GM18520 (cell line): ENCODE results near the gene UBN2.

Experiments
- ATAC-seq: cut with Tn5 transposase; IDR thresholded peaks from one replicate; pipeline ENCODE4 v1.9.1; 2021; ENCODE audit not compliant: unreplicated experiment

UBN2 gene

DNA sequence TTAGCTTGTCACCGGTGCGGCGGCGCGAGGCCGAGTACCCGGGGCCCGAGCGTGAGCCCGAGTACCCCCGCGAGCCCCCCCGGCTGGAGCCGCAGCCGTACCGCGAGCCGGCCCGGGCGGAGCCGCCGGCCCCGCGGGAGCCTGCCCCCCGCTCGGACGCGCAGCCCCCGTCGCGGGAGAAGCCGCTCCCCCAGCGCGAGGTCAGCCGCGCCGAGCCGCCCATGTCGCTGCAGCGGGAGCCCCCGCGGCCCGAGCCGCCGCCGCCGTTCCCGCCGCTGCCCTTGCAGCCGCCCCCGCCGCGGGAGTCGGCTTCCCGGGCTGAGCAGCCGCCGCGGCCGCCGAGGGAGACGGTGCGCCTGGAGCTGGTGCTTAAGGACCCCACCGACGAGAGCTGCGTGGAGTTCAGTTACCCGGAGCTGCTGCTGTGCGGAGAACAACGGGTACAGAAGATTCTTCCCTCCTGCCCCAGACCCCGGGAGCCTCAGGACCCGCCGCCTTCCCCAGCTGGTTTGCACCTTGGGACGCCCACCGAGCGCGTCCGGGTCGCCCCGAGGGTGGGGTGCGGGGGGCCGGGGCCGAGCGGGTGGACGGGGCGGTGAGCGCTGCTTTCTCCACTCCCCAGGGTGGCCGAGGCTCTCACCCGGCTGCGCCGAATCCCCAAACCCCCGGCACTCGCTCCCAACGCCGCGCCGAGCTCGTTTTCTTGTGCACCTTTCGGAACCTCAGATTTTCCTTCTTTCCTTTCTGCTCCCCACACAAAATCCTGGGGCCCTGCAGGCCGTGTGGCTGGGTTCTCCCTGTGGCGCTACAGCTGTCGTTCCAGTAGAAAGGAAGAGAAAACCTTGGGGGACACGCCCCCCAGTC, 708 bp downstream of the UBN2 start:
- peak; percentile 22 for ATAC-seq

GRCh38 chr7:139232377-139232717, 1.3 kb downstream of the UBN2 start:
- no peak for ATAC-seq

DNA sequence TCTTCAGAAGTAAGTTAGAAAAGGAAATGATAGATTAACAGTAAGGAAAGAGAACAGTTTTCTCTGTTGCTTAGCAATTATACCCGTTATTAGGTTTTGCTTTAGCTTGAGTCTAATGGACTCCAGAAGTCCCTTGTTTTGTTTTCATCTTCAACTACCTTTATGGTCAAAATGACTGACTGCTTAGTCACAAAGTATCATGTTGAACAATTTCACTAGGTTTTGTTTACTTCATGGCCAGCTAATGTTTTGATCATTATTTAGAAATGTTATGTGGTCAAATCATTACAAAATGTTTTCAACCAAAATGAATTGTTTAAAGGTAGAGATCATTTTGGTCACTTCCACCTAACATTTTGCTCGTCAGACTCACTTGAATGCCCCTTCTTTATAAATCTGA, 1.9 kb downstream of the UBN2 start:
- no peak for ATAC-seq

DNA sequence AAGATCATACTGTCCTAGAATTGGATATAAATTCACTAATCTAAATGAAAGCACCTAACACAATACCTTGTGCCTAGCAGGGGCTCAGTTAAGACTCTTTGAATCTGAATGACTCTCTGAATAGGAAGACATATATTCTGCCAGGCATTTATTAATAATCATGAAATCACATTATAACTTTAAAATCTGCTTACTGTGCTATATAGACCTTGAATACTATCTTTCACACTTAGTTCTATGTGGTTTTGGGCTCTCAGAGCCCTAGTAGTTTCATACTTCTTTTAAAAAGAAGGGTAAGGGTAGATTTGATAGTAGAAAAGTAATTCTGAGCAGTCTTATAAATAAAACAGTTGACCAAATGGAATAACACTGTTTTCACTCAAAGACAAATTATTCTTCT, 10.2 kb downstream of the UBN2 start:
- no peak for ATAC-seq

- no peak for ATAC-seq
Observed at GRCh38 chr7:139242741-139243281, 11.8 kb downstream of the UBN2 start.

DNA sequence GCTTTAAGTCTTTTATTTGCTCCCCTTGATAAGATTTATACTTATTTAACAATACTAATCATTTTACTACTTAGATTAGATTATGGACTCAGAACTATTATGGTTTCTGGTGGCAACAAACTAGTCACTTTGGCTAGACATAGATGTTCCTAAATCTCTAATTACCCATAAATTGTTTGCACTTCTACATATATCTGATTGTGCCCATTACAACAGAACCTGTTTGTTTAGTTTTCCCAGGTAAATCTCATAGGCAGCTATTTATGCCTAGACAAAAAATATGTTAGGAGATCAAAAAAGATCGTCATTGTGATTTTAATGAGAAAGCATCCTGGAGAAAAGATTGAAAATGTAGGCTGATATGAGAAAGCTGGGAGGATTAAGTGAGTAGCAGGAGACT, 14.4 kb downstream of the UBN2 start:
- ATAC-seq = no peak

- no peak for ATAC-seq
Observed at GRCh38 chr7:139246494-139246893, 15.5 kb downstream of the UBN2 start.

DNA sequence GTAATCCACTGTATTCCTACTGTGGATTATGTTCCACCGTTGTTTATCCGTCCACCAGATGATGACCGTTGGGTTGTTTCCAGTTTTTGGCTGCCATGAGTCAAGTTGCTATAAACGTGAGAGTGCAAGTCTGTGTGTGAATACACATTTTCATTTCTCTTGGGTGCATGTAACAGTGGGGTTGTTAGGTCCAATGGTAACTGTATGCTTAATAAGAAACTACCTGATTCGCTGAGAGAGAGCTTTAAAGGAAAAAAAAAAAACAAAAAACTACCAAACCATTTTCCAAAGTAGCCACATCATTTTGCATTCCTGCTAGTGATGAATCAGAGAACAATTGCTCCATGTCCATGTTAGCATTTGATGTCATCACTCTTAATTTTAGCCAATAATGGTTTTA, 15.9 kb downstream of the UBN2 start:
- no peak for ATAC-seq

- no peak for ATAC-seq
Observed at GRCh38 chr7:139249179-139249810, 18.3 kb downstream of the UBN2 start.

- no peak for ATAC-seq
Observed at GRCh38 chr7:139252451-139252850, 21.4 kb downstream of the UBN2 start.

- ATAC-seq = no peak
Observed at GRCh38 chr7:139254281-139254680, 23.2 kb downstream of the UBN2 start.

GRCh38 chr7:139254728-139255127, 23.7 kb downstream of the UBN2 start:
- no peak for ATAC-seq

DNA sequence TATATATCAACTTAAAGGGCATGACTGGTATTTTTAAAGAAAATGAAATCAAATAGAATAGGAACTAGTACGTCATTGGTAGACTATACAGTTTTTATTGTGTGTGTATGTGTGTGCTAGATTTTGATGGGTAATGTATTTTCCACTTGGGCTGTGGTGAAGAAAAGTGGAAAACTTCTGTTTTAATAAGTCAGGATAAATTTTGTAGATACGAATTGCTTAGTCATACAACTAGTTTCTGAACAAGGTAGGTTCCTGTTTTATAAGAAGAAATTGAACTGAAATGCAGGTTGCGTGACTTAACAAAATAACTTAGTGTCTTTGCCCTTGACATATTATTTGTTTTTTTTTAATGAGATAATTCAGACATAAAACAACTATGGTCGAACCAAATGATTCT, 24.3 kb downstream of the UBN2 start:
- no peak for ATAC-seq

GRCh38 chr7:139259142-139259541, 28.1 kb downstream of the UBN2 start:
- ATAC-seq = no peak

GRCh38 chr7:139264220-139264619, 33.2 kb downstream of the UBN2 start:
- no peak for ATAC-seq

DNA sequence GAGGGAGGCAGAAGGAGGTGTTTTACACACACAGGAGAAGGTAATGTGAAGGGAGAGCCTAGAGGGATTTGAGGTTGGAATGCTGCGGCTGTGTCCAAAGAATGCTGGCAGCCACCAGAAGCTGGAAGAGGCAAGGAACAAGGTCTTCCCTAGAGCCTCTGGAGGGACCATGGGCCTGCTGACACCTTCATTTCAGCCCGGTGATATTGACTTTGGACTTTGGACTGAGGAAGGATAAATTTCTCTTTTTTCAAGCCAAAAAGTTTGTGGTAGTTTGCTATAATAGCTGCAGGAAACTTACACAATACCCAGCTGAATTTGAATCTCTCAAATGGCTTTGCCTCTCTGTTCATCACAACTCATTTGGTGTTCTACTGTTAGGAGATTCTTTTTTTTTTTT, 34.6 kb downstream of the UBN2 start:
- no peak for ATAC-seq

DNA sequence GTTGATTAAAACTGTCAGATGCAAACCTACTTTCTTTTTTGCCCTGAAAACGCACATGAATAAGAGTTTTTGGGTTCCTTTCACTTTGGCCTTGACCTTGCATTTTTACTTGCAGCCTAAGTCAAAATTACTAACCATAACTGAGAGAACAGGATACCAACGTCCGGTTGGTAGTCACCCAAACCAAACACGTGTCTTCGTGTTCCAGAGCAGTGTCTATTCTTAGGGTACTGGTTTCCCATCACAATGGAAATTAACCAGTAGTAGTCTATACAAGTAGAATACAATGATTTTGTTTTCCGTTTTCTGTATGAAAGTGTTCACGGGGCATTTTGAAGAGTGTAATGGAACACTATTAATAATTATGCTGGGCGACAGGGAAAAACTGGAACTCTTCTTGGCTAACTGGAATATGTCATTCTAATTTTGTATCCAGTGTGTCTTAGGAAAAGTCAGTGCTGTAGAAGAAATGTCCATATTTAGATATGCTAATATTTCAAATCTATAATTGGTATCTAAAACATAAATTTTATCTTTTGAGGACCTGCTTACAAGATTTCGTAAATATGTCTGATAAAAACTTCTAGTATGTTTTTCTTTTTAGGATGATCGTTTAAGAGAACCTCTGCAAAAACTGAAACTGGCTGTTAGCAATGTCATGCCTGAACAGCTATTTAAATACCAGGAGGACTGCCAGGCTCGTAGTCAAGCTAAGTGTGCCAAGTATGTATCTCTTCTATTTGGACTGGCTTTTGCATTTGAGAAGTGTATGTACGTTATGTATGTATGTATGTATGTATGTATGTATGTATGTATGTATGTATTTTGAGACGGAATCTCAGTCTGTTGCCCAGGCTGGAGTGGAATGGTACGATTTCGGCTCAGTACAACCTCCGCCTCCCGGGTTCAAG, 40.9 kb downstream of the UBN2 start:
- no peak for ATAC-seq

DNA sequence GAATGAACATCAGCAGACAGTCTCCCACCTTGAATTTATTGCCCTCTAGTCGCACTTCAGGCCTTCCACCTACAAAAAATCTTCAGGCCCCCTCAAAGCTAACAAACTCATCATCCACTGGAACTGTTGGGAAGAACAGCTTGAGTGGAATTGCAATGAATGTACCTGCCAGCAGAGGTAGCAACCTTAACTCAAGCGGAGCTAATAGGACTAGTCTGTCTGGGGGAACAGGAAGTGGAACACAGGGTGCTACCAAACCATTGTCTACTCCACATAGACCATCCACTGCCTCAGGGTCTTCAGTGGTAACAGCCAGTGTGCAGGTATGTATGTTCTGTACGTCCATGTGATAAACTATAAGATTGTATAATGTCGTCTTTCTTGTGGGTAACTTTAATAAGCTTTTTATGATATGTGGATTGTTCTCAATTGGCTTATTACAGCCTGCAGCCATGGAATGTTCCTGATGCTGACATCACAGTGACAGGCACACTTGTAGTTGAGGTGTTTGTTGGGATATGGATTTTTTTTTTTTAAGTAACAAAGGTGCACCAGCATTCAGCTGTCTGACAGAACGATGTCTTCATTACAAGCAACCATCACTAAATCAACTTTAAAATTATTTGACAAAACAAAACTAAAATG, 53.3 kb downstream of the UBN2 start:
- no peak for ATAC-seq

GRCh38 chr7:139286144-139286543, 55.1 kb downstream of the UBN2 start:
- no peak for ATAC-seq

GRCh38 chr7:139292821-139293220, 61.8 kb downstream of the UBN2 start:
- ATAC-seq = no peak

- ATAC-seq = no peak
Observed at GRCh38 chr7:139293534-139293933, 62.5 kb downstream of the UBN2 start.
